Transverse colon (tissue), 4 donors: Measurements from ENCODE around the gene UBR7. TPM values are rescaled to one million over a fixed set of nuclear protein-coding genes. Genes with fewer than 3 reads are reported as not detected.

Experiments used
- DNase-seq: peaks from one replicate; pipeline ENCODE4 v3.0.0-alpha.2; 2019
- H3K27ac ChIP-seq, 4 donors: fragments of 200-600 bp; sonication (generic); 2 replicates each; pipeline ENCODE4 v1.5.1; 2016 to 2018; ENCODE audit warnings: inconsistent platforms in 4 of 4
- H3K27me3 ChIP-seq: fragments of 200-600 bp; sonication (generic); 2 replicates; pipeline ENCODE4 v1.5.1; 2017; ENCODE audit warnings: inconsistent platforms
- H3K36me3 ChIP-seq, 4 donors: fragments of 200-600 bp; sonication (generic); 2 replicates each; pipeline ENCODE4 v1.5.1; 2017 to 2019; ENCODE audit warnings: inconsistent platforms in 4 of 4
- H3K4me1 ChIP-seq, 4 donors: fragments of 200-600 bp; sonication (generic); 2 replicates each; pipeline ENCODE4 v1.5.1; 2017 to 2020; ENCODE audit warnings: inconsistent platforms in 4 of 4
- H3K4me3 ChIP-seq, 4 donors: fragments of 200-600 bp; sonication (generic); 1 replicate in 1 of 4; 2 replicates in 3 of 4; pipeline versions ENCODE4 v1.5.1 to v1.6.1; 2017 to 2019; ENCODE audit warnings: inconsistent platforms in 4 of 4
- H3K9me3 ChIP-seq, 2 donors: fragments of 200-600 bp; sonication (generic); 2 replicates each; pipeline ENCODE4 v1.5.1; 2017 to 2019; ENCODE audit warnings: inconsistent platforms in 2 of 2
- EP300 ChIP-seq: sonication (generic); formaldehyde crosslinking; IDR thresholded peaks from one replicate; pipeline ENCODE4 v1.6.1; 2017; ENCODE audit warnings: antibody characterized with exemption, low read depth
- POLR2A ChIP-seq: fragments of 450-650 bp; IDR thresholded peaks from one replicate; pipeline ENCODE4 v1.6.1; 2016; ENCODE audit warnings: antibody characterized with exemption, mild to moderate bottlenecking, moderate library complexity
- POLR2AphosphoS5 ChIP-seq, 3 donors: sonication (generic); formaldehyde crosslinking; IDR thresholded peaks; one replicate each; pipeline ENCODE4 v1.6.1; 2016; ENCODE audit warnings: antibody characterized with exemption in 3 of 3
- WGBS, 2 donors: methylation state at CpG; one replicate each; pipeline ENCODE4 v1.1.5; 2018; ENCODE audit warnings: low coverage in 1 of 2; 5-methylcytosine and 5-hydroxymethylcytosine counted together
- in situ Hi-C, 4 donors: fragments of 200-750 bp; cut with MboI; loops; one replicate each; pipeline versions ENCODE4 v1.15.0 to v1.15.1; 2017; ENCODE audit warnings: low sequenced_read_pairs in 3 of 4, low pct_ligation_motif_present in 1 of 4, low pct_unique_long_range_greater_than_20kb in 1 of 4
- intact Hi-C: fragments of 100-400 bp; cut with DNase I; formaldehyde crosslinking; loops from one replicate; pipeline ENCODE4 v1.15.1; 2023; ENCODE audit warnings: low total_unique reads
- total RNA-seq, 4 donors: library from RNA; depleted of rRNA; stranded (reverse); fragments of >200 nt; gene quantifications; one replicate each; pipeline ENCODE4 v1.1.0, GENCODE V29; 2016
- TF ChIP-seq, protein P1 (sequence below), 5 experiments: fragments of 200-600 bp in 3 of 5; fragments of 450-650 bp in 2 of 5; sonication (generic) in 3 of 5; IDR thresholded peaks; 1 replicate in 2 of 5; 2 replicates in 3 of 5; pipeline ENCODE4 v1.5.1; 2016 to 2017; ENCODE audit warnings: antibody characterized with exemption in 5 of 5, inconsistent platforms in 3 of 5, mild to moderate bottlenecking in 2 of 5, moderate library complexity in 1 of 5

Gene UBR7
- total RNA-seq, 4 donors from 2014 or later, result 19.1 to 76.4 (median 23.8) TPM

DNA sequence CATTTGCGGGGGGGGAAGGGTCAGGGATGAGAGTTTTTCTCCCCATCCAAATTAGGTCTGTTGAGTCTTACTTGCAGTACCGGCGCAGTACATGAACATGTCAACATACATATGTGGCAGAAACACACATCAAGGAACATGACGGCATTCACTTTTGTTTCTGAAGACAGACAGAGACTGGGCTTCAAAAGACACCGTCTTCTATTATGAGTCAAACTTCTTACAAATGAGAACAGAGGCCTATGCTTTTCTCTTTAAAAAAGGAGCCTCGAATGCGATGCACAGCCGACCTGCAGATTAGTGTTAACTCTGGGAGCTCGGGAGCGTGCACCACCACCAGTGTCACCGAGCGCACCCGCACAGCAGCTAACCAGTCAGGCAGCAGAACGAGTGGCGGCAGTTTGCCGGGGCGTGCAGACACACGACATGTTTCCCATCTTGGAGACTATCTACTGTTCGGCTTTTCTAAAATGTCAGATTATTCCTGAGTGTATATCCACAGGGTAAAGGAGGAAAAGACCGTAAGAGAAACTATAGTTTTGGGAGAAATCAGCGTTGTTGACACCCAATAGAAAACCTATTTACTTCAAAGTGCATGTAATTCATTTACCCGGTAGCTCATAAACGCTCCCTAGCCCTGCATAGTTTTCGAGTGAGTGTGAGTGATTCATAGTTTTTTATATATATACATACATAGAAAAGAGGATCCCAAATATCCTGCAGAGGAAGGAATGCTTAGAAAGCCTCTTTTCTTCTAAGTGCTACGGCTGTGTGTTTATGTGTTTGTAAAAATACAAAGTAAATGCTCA is 33.0 kb downstream of the UBR7 start:
- H3K9me3 ChIP-seq, result no peaks in the 10 kb centered on the region
- no peaks in the 10 kb centered on the region for H3K27me3 ChIP-seq
- intact Hi-C loops (no loop called here), in situ Hi-C loops (loop anchor here in 1 of 4 donors (25.0 kb wide), 1 partner anchor 297 kb away; no protein-coding TSS in a partner anchor)
- peaks cover 0 to 39% (median 15%) of the 10 kb centered on the region in 4 donors for H3K36me3 ChIP-seq
- no peaks in the 10 kb centered on the region for H3K4me1 ChIP-seq
- TF ChIP-seq, protein P1, sequence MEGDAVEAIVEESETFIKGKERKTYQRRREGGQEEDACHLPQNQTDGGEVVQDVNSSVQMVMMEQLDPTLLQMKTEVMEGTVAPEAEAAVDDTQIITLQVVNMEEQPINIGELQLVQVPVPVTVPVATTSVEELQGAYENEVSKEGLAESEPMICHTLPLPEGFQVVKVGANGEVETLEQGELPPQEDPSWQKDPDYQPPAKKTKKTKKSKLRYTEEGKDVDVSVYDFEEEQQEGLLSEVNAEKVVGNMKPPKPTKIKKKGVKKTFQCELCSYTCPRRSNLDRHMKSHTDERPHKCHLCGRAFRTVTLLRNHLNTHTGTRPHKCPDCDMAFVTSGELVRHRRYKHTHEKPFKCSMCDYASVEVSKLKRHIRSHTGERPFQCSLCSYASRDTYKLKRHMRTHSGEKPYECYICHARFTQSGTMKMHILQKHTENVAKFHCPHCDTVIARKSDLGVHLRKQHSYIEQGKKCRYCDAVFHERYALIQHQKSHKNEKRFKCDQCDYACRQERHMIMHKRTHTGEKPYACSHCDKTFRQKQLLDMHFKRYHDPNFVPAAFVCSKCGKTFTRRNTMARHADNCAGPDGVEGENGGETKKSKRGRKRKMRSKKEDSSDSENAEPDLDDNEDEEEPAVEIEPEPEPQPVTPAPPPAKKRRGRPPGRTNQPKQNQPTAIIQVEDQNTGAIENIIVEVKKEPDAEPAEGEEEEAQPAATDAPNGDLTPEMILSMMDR (IDR thresholded peaks at IDR 0.05), result no peak
- TF ChIP-seq POLR2AphosphoS5 (IDR thresholded peaks at IDR 0.05), result no peak
- TF ChIP-seq POLR2A, result no peak
- TF ChIP-seq EP300, result no peak
- DNase-seq, result no peak
- WGBS, 2 donors, result 80 to 90% methylated on average over 9 to 25 of the region's 25 CpGs
- H3K4me3 ChIP-seq, result no peak overlapping the region
- no peak overlapping the region for H3K27ac ChIP-seq

DNA sequence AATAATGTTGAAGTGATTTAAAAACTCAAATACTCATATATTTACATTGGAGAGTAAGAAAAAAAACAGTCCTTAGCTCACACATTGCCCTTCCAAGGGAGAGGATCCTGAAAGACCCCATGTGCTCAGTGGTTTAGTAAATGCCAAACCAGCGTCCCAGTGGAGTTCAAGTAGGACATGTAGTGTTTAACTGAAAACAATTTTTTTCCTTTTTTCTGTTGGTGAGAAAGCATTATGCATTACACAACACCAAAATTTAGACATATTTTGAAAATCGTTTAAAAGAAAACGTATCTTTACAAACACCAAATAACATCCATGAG is 33.6 kb downstream of the UBR7 start:
- Histone ChIP-seq H3K27ac (no peak overlapping the region), H3K4me1 (no peaks in the 10 kb centered on the region), H3K36me3 (peaks cover 0 to 44% (median 18%) of the 10 kb centered on the region in 4 donors), H3K4me3 (no peak overlapping the region), H3K27me3 (no peaks in the 10 kb centered on the region), H3K9me3 (no peaks in the 10 kb centered on the region)
- 80 to 81% methylated on average over 3 of the region's 3 CpGs for WGBS, 2 donors
- TF ChIP-seq, protein P1 (IDR thresholded peaks at IDR 0.05), result no peak
- TF ChIP-seq POLR2AphosphoS5 (IDR thresholded peaks at IDR 0.05) (no peak), EP300 (no peak), POLR2A (no peak)
- intact Hi-C loops (no loop called here), in situ Hi-C loops (loop anchor here in 1 of 4 donors (25.0 kb wide), 1 partner anchor 297 kb away; no protein-coding TSS in a partner anchor)
- DNase-seq, result no peak

DNA sequence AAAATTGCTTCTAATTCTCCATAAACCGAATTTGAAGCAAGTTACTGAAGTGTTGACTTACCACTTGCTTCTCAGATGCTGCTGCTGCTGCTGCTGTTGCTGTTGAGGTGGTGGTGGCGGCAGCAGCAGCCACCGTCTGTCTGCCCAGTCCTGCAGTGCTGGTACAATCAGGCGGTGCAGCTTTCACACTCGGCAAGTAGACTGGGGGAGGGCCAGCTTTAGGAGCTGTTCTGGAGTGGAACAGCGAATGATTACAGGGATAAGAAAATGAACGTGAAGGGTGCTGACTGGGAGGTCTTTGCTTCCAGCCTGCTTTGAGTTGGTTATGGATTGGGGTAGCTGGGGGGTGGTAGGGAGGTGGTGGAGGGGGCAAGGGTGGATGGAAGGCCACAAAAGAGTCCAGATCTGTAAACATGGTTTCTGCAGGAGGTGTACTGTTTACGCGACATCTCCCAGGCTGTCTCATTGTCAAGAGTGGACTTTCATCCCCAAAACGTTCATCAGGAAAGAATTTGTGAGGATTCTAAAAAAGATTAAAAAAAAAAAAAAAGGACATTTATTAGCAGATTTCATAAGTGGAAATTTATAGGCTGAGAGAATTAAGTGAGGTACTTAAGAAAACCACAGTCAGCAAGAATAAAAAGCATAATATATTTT is 38.8 kb downstream of the UBR7 start:
- Histone ChIP-seq H3K27me3 (no peaks in the 10 kb centered on the region), H3K4me3 (no peak overlapping the region), H3K36me3 (peaks cover 0 to 56% (median 25%) of the 10 kb centered on the region in 4 donors), H3K4me1 (no peaks in the 10 kb centered on the region), H3K9me3 (no peaks in the 10 kb centered on the region), H3K27ac (no peak overlapping the region)
- 74 to 85% methylated on average over 5 to 10 of the region's 10 CpGs for WGBS, 2 donors
- no peak for TF ChIP-seq EP300
- TF ChIP-seq, protein P1 (IDR thresholded peaks at IDR 0.05), result no peak
- TF ChIP-seq POLR2A, result no peak
- TF ChIP-seq POLR2AphosphoS5 (IDR thresholded peaks at IDR 0.05), result no peak
- intact Hi-C loops, result no loop called here
- DNase-seq, result no peak
- in situ Hi-C loops, result loop anchor here in 1 of 4 donors (25.0 kb wide), 1 partner anchor 291 kb away; no protein-coding TSS in a partner anchor

DNA sequence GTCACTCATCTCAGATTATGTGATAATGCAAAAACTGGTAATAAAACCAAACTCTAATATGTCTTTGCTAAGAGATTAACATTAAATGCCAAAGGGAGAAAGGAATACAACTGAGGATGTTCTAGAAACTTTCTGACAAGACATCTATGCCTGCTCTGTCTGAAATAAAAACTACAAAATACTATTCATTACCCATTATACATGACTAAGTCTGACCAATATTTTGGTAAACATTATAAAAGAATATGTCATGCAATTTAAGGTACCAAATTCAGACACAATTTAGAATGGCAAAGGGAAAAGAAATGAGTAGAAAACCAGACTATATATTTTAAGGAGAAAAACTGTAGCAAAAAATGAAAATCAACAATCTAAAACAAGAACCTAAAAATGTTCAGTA is 39.5 kb downstream of the UBR7 start:
- DNase-seq, result no peak
- Histone ChIP-seq H3K4me3 (no peak overlapping the region), H3K27ac (no peak overlapping the region), H3K36me3 (peaks cover 0 to 56% (median 28%) of the 10 kb centered on the region in 4 donors), H3K9me3 (no peaks in the 10 kb centered on the region), H3K27me3 (no peaks in the 10 kb centered on the region), H3K4me1 (no peaks in the 10 kb centered on the region)
- intact Hi-C loops, result no loop called here
- in situ Hi-C loops, result loop anchor here in 1 of 4 donors (25.0 kb wide), 1 partner anchor 291 kb away; no protein-coding TSS in a partner anchor
- TF ChIP-seq, protein P1 (IDR thresholded peaks at IDR 0.05), result no peak
- TF ChIP-seq POLR2AphosphoS5 (IDR thresholded peaks at IDR 0.05) (no peak), EP300 (no peak)
